Natural killer cell treated with Interleukin-12 subunit alpha and Interleukin-12 subunit beta and Interleukin-15 and Interleukin-18, amount 100 ng/mL, for 72 hours (primary cell): ENCODE measurements around the gene SEPSECS. TPM values are rescaled to one million over a fixed set of nuclear protein-coding genes. Genes with fewer than 3 reads are reported as not detected.

Experiments
- ATAC-seq, 2 donors: fragments of 150-1000 bp; cut with Tn5 transposase in 1 of 2; sonication (Bioruptor Pico), chemical (Tn5 transposase) in 1 of 2; 2 replicates each; pipeline ENCODE4 v1.10.0; 2021
- DNase-seq: peaks from one replicate; pipeline ENCODE4 v3.0.0; 2022; ENCODE audit warnings: low spot score
- H3K27ac Mint-ChIP-seq, 2 donors: 1 replicate in 1 of 2; 2 replicates in 1 of 2; pipeline ENCODE4 v1.8.0; 2022; ENCODE audit warnings: mixed read lengths in 2 of 2, mild to moderate bottlenecking in 1 of 2, moderate library complexity in 1 of 2
- H3K27me3 Mint-ChIP-seq, 2 donors: 1 replicate in 1 of 2; 2 replicates in 1 of 2; pipeline ENCODE4 v1.8.0; 2022; ENCODE audit warnings: mixed read lengths in 2 of 2
- H3K36me3 Mint-ChIP-seq: one replicate; pipeline ENCODE4 v1.8.0; 2022; ENCODE audit warnings: mixed read lengths
- H3K4me1 Mint-ChIP-seq, 2 donors: 1 replicate in 1 of 2; 2 replicates in 1 of 2; pipeline ENCODE4 v1.8.0; 2022; ENCODE audit warnings: low read depth in 2 of 2, mixed read lengths in 2 of 2, mild to moderate bottlenecking in 1 of 2
- H3K4me3 Mint-ChIP-seq: one replicate; pipeline ENCODE4 v1.8.0; 2022; ENCODE audit warnings: mixed read lengths
- H3K9me3 Mint-ChIP-seq: 2 replicates; pipeline ENCODE4 v1.8.0; 2022; ENCODE audit warnings: mixed read lengths
- total RNA-seq, 2 donors: library from RNA; stranded (reverse); gene quantifications; one replicate each; pipeline ENCODE4 v1.2.3, GENCODE V29; 2022

SEPSECS gene
- total RNA-seq, 2 donors from 2014 or later, result 11.3 to 11.7 TPM

GRCh38 chr4:25133132-25133531 is 27.1 kb downstream of the SEPSECS start:
- Mint-ChIP-seq H3K36me3 (peaks cover 23% of the 10 kb centered on the region), H3K27me3 (no peaks in the 10 kb centered on the region), H3K4me3 (no peak overlapping the region), H3K4me1 (peaks cover 0 to 3% of the 10 kb centered on the region in 2 donors), H3K27ac (no peak overlapping the region), H3K9me3 (peaks cover 2% of the 10 kb centered on the region)
- DNase-seq (no peak), ATAC-seq (no peak)

- peaks cover 2% of the 10 kb centered on the region for H3K9me3 Mint-ChIP-seq
- no peak for ATAC-seq
- no peaks in the 10 kb centered on the region for H3K27me3 Mint-ChIP-seq
- no peak overlapping the region for H3K27ac Mint-ChIP-seq
- no peak overlapping the region for H3K4me3 Mint-ChIP-seq
- no peak for DNase-seq
- H3K4me1 Mint-ChIP-seq, result no peaks in the 10 kb centered on the region
- peaks cover 15% of the 10 kb centered on the region for H3K36me3 Mint-ChIP-seq
These were observed 28.3 kb downstream of the SEPSECS start for GRCh38 chr4:25131926-25132325.

GRCh38 chr4:25131381-25131780 is 28.9 kb downstream of the SEPSECS start:
- H3K4me1 Mint-ChIP-seq, result no peaks in the 10 kb centered on the region
- no peak overlapping the region for H3K27ac Mint-ChIP-seq
- DNase-seq, result no peak
- no peak overlapping the region for H3K4me3 Mint-ChIP-seq
- no peaks in the 10 kb centered on the region for H3K27me3 Mint-ChIP-seq
- ATAC-seq, result no peak
- peaks cover 2% of the 10 kb centered on the region for H3K9me3 Mint-ChIP-seq
- H3K36me3 Mint-ChIP-seq, result peaks cover 13% of the 10 kb centered on the region

GRCh38 chr4:25129917-25130316 is 30.3 kb downstream of the SEPSECS start:
- DNase-seq, result no peak
- Mint-ChIP-seq H3K36me3 (peaks cover 3% of the 10 kb centered on the region), H3K4me3 (no peak overlapping the region), H3K27me3 (no peaks in the 10 kb centered on the region), H3K4me1 (no peaks in the 10 kb centered on the region), H3K27ac (no peak overlapping the region), H3K9me3 (peaks cover 2% of the 10 kb centered on the region)
- ATAC-seq, result no peak

- Mint-ChIP-seq H3K36me3 (no peaks in the 10 kb centered on the region), H3K27ac (no peak overlapping the region), H3K4me1 (no peaks in the 10 kb centered on the region), H3K27me3 (no peaks in the 10 kb centered on the region), H3K4me3 (no peak overlapping the region), H3K9me3 (no peaks in the 10 kb centered on the region)
- ATAC-seq (no peak), DNase-seq (no peak)
These were observed 31.6 kb downstream of the SEPSECS start for GRCh38 chr4:25128671-25129070.

GRCh38 chr4:25123236-25123635 is 37.0 kb downstream of the SEPSECS start:
- DNase-seq, result no peak
- peak in 1 of 2 donors; percentile 74 for ATAC-seq
- H3K36me3 Mint-ChIP-seq, result no peaks in the 10 kb centered on the region
- H3K27ac Mint-ChIP-seq, result peak overlapping the region in 1 of 2 donors; percentile 19
- H3K4me1 Mint-ChIP-seq, result no peaks in the 10 kb centered on the region
- no peaks in the 10 kb centered on the region for H3K9me3 Mint-ChIP-seq
- no peaks in the 10 kb centered on the region for H3K27me3 Mint-ChIP-seq
- no peak overlapping the region for H3K4me3 Mint-ChIP-seq

GRCh38 chr4:25120146-25120940 is 39.9 kb downstream of the SEPSECS start:
- H3K4me1 Mint-ChIP-seq, result no peaks in the 10 kb centered on the region
- no peak overlapping the region for H3K4me3 Mint-ChIP-seq
- no peak for ATAC-seq

GRCh38 chr4:25117716-25118472 is 42.4 kb downstream of the SEPSECS start:
- Mint-ChIP-seq H3K36me3 (no peaks in the 10 kb centered on the region), H3K27me3 (peaks cover 0 to 3% of the 10 kb centered on the region in 2 donors), H3K27ac (no peak overlapping the region), H3K4me3 (no peak overlapping the region), H3K4me1 (no peaks in the 10 kb centered on the region), H3K9me3 (no peaks in the 10 kb centered on the region)
- ATAC-seq (no peak), DNase-seq (no peak)

More at GRCh38 chr4:25120146-25120940, 39.9 kb downstream of the SEPSECS start:
- H3K27ac Mint-ChIP-seq, result no peak overlapping the region
- H3K9me3 Mint-ChIP-seq, result no peaks in the 10 kb centered on the region
- H3K36me3 Mint-ChIP-seq, result no peaks in the 10 kb centered on the region
- no peak for DNase-seq
- H3K27me3 Mint-ChIP-seq, result no peaks in the 10 kb centered on the region

GRCh38 chr4:25117274-25117673 is 43.0 kb downstream of the SEPSECS start:
- no peak overlapping the region for H3K27ac Mint-ChIP-seq
- H3K27me3 Mint-ChIP-seq, result peaks cover 0 to 3% of the 10 kb centered on the region in 2 donors
- ATAC-seq (no peak), DNase-seq (no peak)
- no peaks in the 10 kb centered on the region for H3K36me3 Mint-ChIP-seq
- no peaks in the 10 kb centered on the region for H3K9me3 Mint-ChIP-seq
- no peaks in the 10 kb centered on the region for H3K4me1 Mint-ChIP-seq
- no peak overlapping the region for H3K4me3 Mint-ChIP-seq

- Mint-ChIP-seq H3K27me3 (peaks cover 0 to 3% of the 10 kb centered on the region in 2 donors), H3K9me3 (no peaks in the 10 kb centered on the region), H3K4me3 (no peak overlapping the region), H3K4me1 (no peaks in the 10 kb centered on the region), H3K27ac (no peak overlapping the region), H3K36me3 (no peaks in the 10 kb centered on the region)
- ATAC-seq (no peak), DNase-seq (no peak)
These were observed 46.0 kb downstream of the SEPSECS start for GRCh38 chr4:25113915-25114904.

GRCh38 chr4:25112995-25113380 is 47.3 kb downstream of the SEPSECS start:
- no peaks in the 10 kb centered on the region for H3K36me3 Mint-ChIP-seq
- H3K4me1 Mint-ChIP-seq, result no peaks in the 10 kb centered on the region
- no peaks in the 10 kb centered on the region for H3K9me3 Mint-ChIP-seq
- no peak overlapping the region for H3K4me3 Mint-ChIP-seq
- no peak overlapping the region for H3K27ac Mint-ChIP-seq
- ATAC-seq (no peak), DNase-seq (no peak)
- peaks cover 0 to 3% of the 10 kb centered on the region in 2 donors for H3K27me3 Mint-ChIP-seq

GRCh38 chr4:25112366-25112994 is 47.8 kb downstream of the SEPSECS start:
- no peak overlapping the region for H3K4me3 Mint-ChIP-seq
- ATAC-seq (no peak), DNase-seq (no peak)
- no peak overlapping the region for H3K27ac Mint-ChIP-seq
- H3K4me1 Mint-ChIP-seq, result no peaks in the 10 kb centered on the region
- H3K9me3 Mint-ChIP-seq, result no peaks in the 10 kb centered on the region
- no peaks in the 10 kb centered on the region for H3K36me3 Mint-ChIP-seq
- H3K27me3 Mint-ChIP-seq, result peaks cover 0 to 3% of the 10 kb centered on the region in 2 donors

GRCh38 chr4:25111648-25112196 is 48.5 kb downstream of the SEPSECS start:
- Mint-ChIP-seq H3K36me3 (no peaks in the 10 kb centered on the region), H3K4me1 (no peaks in the 10 kb centered on the region), H3K27ac (no peak overlapping the region), H3K9me3 (no peaks in the 10 kb centered on the region), H3K27me3 (peaks cover 2 to 3% of the 10 kb centered on the region in 2 donors), H3K4me3 (no peak overlapping the region)
- no peak for DNase-seq
- ATAC-seq, result no peak
